Measurements from ENCODE around the gene GARIN3.
A peak's percentile ranks its signal among the peaks of the same experiment; 100 is the strongest.

GARIN3 gene

GRCh38 chr5:157166214-157167213, at the start of gene GARIN3:
GARIN3 (minus strand) TSS chr5:157166264; CDS start chr5:157166168, 96 bp downstream.
- no peak for TF ChIP-seq CTCF (IDR thresholded peaks at IDR 0.05; ENCODE audit: insufficient read depth, low read length, poor library complexity, severe bottlenecking)
- TF ChIP-seq EZH2phosphoT487 (conservative IDR thresholded peaks at IDR 0.05; ENCODE audit: low read length) = no peak
- H4K20me1 ChIP-seq (ENCODE audit: low read depth, low read length) = no peaks in the 10 kb centered on the region
- H3K9me2 ChIP-seq (replicated peaks; ENCODE audit: insufficient read depth, low read length) = no peaks in the 10 kb centered on the region
- no peaks in the 10 kb centered on the region; the same call in 1 of the 2 replicates for H3K9me3 ChIP-seq (ENCODE audit: insufficient read depth, low read length)
- H3K36me3 ChIP-seq (ENCODE audit: low read length) = no peaks in the 10 kb centered on the region
- no peaks in the 10 kb centered on the region for H3F3A ChIP-seq (ENCODE audit: insufficient read depth)
- H3K9ac ChIP-seq (ENCODE audit: low read length) = no peak within 1 kb of the TSS
- H3K27me3 ChIP-seq (ENCODE audit: low read length) = no peaks in the 10 kb centered on the region
- H3K79me2 ChIP-seq (ENCODE audit: insufficient read depth, low read length) = no peaks in the 10 kb centered on the region
- no peak within 1 kb of the TSS for H3K4me3 ChIP-seq (ENCODE audit: insufficient read depth, low read length, poor library complexity, severe bottlenecking)
- H3K4me2 ChIP-seq (ENCODE audit: low read depth, low read length, poor library complexity, severe bottlenecking) = peak within 1 kb of the TSS; percentile 29
- H3K27ac ChIP-seq (ENCODE audit: low read depth, low read length) = no peak within 1 kb of the TSS
- H2AFZ ChIP-seq (ENCODE audit: low read depth, low read length, severe bottlenecking) = no peak within 1 kb of the TSS

- Histone ChIP-seq H3F3A (ENCODE audit: insufficient read depth) (no peaks in the 10 kb centered on the region), H3K9me3 (ENCODE audit: insufficient read depth, low read length) (no peaks in the 10 kb centered on the region), H3K9me2 (replicated peaks; ENCODE audit: insufficient read depth, low read length) (no peaks in the 10 kb centered on the region), H3K4me3 (ENCODE audit: insufficient read depth, low read length, poor library complexity, severe bottlenecking) (no peak overlapping the region), H3K79me2 (ENCODE audit: insufficient read depth, low read length) (no peaks in the 10 kb centered on the region), H3K9ac (ENCODE audit: low read length) (no peak overlapping the region), H3K27me3 (ENCODE audit: low read length) (no peaks in the 10 kb centered on the region), H3K36me3 (ENCODE audit: low read length) (no peaks in the 10 kb centered on the region), H2AFZ (ENCODE audit: low read depth, low read length, severe bottlenecking) (no peak overlapping the region), H3K4me2 (ENCODE audit: low read depth, low read length, poor library complexity, severe bottlenecking) (peak overlapping the region; percentile 44), H4K20me1 (ENCODE audit: low read depth, low read length) (no peaks in the 10 kb centered on the region), H3K27ac (ENCODE audit: low read depth, low read length) (peak overlapping the region; percentile 66; the same call in 1 of the 2 replicates)
- TF ChIP-seq CTCF (IDR thresholded peaks at IDR 0.05; ENCODE audit: insufficient read depth, low read length, poor library complexity, severe bottlenecking) = no peak
- no peak for TF ChIP-seq EZH2phosphoT487 (conservative IDR thresholded peaks at IDR 0.05; ENCODE audit: low read length)
These were observed 49.6 kb upstream of the GARIN3 start for GRCh38 chr5:157215514-157216167.

GRCh38 chr5:157214861-157215513, 48.9 kb upstream of the GARIN3 start:
- Histone ChIP-seq H2AFZ (ENCODE audit: low read depth, low read length, severe bottlenecking) (peak overlapping the region; percentile 50), H3F3A (ENCODE audit: insufficient read depth) (no peaks in the 10 kb centered on the region), H3K4me3 (ENCODE audit: insufficient read depth, low read length, poor library complexity, severe bottlenecking) (no peak overlapping the region), H4K20me1 (ENCODE audit: low read depth, low read length) (no peaks in the 10 kb centered on the region), H3K27me3 (ENCODE audit: low read length) (no peaks in the 10 kb centered on the region), H3K4me2 (ENCODE audit: low read depth, low read length, poor library complexity, severe bottlenecking) (peak overlapping the region; percentile 44), H3K36me3 (ENCODE audit: low read length) (no peaks in the 10 kb centered on the region), H3K9me3 (ENCODE audit: insufficient read depth, low read length) (no peaks in the 10 kb centered on the region), H3K27ac (ENCODE audit: low read depth, low read length) (peak overlapping the region; percentile 66), H3K9me2 (replicated peaks; ENCODE audit: insufficient read depth, low read length) (no peaks in the 10 kb centered on the region), H3K79me2 (ENCODE audit: insufficient read depth, low read length) (no peaks in the 10 kb centered on the region), H3K9ac (ENCODE audit: low read length) (peak overlapping the region; percentile 20; the same call in 1 of the 2 replicates)
- TF ChIP-seq CTCF (IDR thresholded peaks at IDR 0.05; ENCODE audit: insufficient read depth, low read length, poor library complexity, severe bottlenecking) (no peak), EZH2phosphoT487 (conservative IDR thresholded peaks at IDR 0.05; ENCODE audit: low read length) (no peak)

Measured in SU-DHL-6 (cell line).